ENCODE data around the gene ZNF81. TPM values are rescaled to one million over a fixed set of nuclear protein-coding genes. Genes with fewer than 3 reads are reported as not detected.
"Not testable (repeated sequence)": the region's sequence is repeated elsewhere in the genome, so short reads cannot be mapped to it uniquely, and the experiment has no call there.

The ZNF81 gene
- polyA plus RNA-seq, 2 donors = 0.65 to 0.86 TPM

- H3K9me3 ChIP-seq (ENCODE audit: control insufficient read depth in 2 of 2, insufficient read depth in 1 of 2, low read depth in 1 of 2, low read length in 1 of 2) = no peaks in the 10 kb centered on the region
- no peak overlapping the region for H3K4me3 ChIP-seq (ENCODE audit: low read depth in 1 of 2, low read length in 2 of 2)
- H3K36me3 ChIP-seq (ENCODE audit: control insufficient read depth in 2 of 2, insufficient read depth in 2 of 2, low read length in 1 of 2) = no peaks in the 10 kb centered on the region
- no peaks in the 10 kb centered on the region for H3K4me1 ChIP-seq (ENCODE audit: control insufficient read depth in 2 of 2, insufficient read depth in 2 of 2, low read length in 1 of 2)
- H3K27me3 ChIP-seq (ENCODE audit: control insufficient read depth in 1 of 2, insufficient read depth in 2 of 2, low read length in 2 of 2) = no peaks in the 10 kb centered on the region
- H3K27ac ChIP-seq (ENCODE audit: low read depth in 2 of 2, low read length in 1 of 2) = no peak overlapping the region
These were observed 61.3 kb downstream of the ZNF81 start for GRCh38 chrX:47898024-47898423.

- Histone ChIP-seq H3K27ac (ENCODE audit: low read depth in 2 of 2, low read length in 1 of 2) (no peak overlapping the region), H3K9me3 (ENCODE audit: control insufficient read depth in 2 of 2, insufficient read depth in 1 of 2, low read depth in 1 of 2, low read length in 1 of 2) (no peaks in the 10 kb centered on the region), H3K4me3 (ENCODE audit: low read depth in 1 of 2, low read length in 2 of 2) (no peak overlapping the region), H3K27me3 (ENCODE audit: control insufficient read depth in 1 of 2, insufficient read depth in 2 of 2, low read length in 2 of 2) (no peaks in the 10 kb centered on the region), H3K36me3 (ENCODE audit: control insufficient read depth in 2 of 2, insufficient read depth in 2 of 2, low read length in 1 of 2) (no peaks in the 10 kb centered on the region), H3K4me1 (ENCODE audit: control insufficient read depth in 2 of 2, insufficient read depth in 2 of 2, low read length in 1 of 2) (no peaks in the 10 kb centered on the region)
- WGBS, 2 donors = 75 to 83% methylated on average over 4 of the region's 4 CpGs
These were observed 64.1 kb downstream of the ZNF81 start for GRCh38 chrX:47900833-47901232.

GRCh38 chrX:47902161-47902560 lies 65.5 kb downstream of the ZNF81 start:
- H3K27me3 ChIP-seq (ENCODE audit: control insufficient read depth in 1 of 2, insufficient read depth in 2 of 2, low read length in 2 of 2) = no peaks in the 10 kb centered on the region
- no peaks in the 10 kb centered on the region for H3K9me3 ChIP-seq (ENCODE audit: control insufficient read depth in 2 of 2, insufficient read depth in 1 of 2, low read depth in 1 of 2, low read length in 1 of 2)
- no peak overlapping the region for H3K27ac ChIP-seq (ENCODE audit: low read depth in 2 of 2, low read length in 1 of 2)
- no peak overlapping the region for H3K4me3 ChIP-seq (ENCODE audit: low read depth in 1 of 2, low read length in 2 of 2)
- no peaks in the 10 kb centered on the region for H3K36me3 ChIP-seq (ENCODE audit: control insufficient read depth in 2 of 2, insufficient read depth in 2 of 2, low read length in 1 of 2)
- 81 to 96% methylated on average over 2 of the region's 2 CpGs for WGBS, 2 donors
- H3K4me1 ChIP-seq (ENCODE audit: control insufficient read depth in 2 of 2, insufficient read depth in 2 of 2, low read length in 1 of 2) = no peaks in the 10 kb centered on the region

- Histone ChIP-seq H3K4me1 (ENCODE audit: control insufficient read depth in 2 of 2, insufficient read depth in 2 of 2, low read length in 1 of 2) (no peaks in the 10 kb centered on the region), H3K9me3 (ENCODE audit: control insufficient read depth in 2 of 2, insufficient read depth in 1 of 2, low read depth in 1 of 2, low read length in 1 of 2) (peaks cover 2 to 7% of the 10 kb centered on the region in 2 donors), H3K27ac (ENCODE audit: low read depth in 2 of 2, low read length in 1 of 2) (no peak overlapping the region), H3K4me3 (ENCODE audit: low read depth in 1 of 2, low read length in 2 of 2) (no peak overlapping the region), H3K36me3 (ENCODE audit: control insufficient read depth in 2 of 2, insufficient read depth in 2 of 2, low read length in 1 of 2) (no peaks in the 10 kb centered on the region), H3K27me3 (ENCODE audit: control insufficient read depth in 1 of 2, insufficient read depth in 2 of 2, low read length in 2 of 2) (no peaks in the 10 kb centered on the region)
- WGBS, 2 donors = 77 to 97% methylated on average over 2 of the region's 2 CpGs
These were observed 79.3 kb downstream of the ZNF81 start for GRCh38 chrX:47915886-47916493.

- H3K36me3 ChIP-seq (ENCODE audit: control insufficient read depth in 2 of 2, insufficient read depth in 2 of 2, low read length in 1 of 2) = no peaks in the 10 kb centered on the region
- WGBS, 2 donors = 83 to 100% methylated on average over 1 of the region's 1 CpG
- H3K27ac ChIP-seq (ENCODE audit: low read depth in 2 of 2, low read length in 1 of 2) = no peak overlapping the region
- H3K27me3 ChIP-seq (ENCODE audit: control insufficient read depth in 1 of 2, insufficient read depth in 2 of 2, low read length in 2 of 2) = no peaks in the 10 kb centered on the region
- no peaks in the 10 kb centered on the region for H3K4me1 ChIP-seq (ENCODE audit: control insufficient read depth in 2 of 2, insufficient read depth in 2 of 2, low read length in 1 of 2)
- H3K4me3 ChIP-seq (ENCODE audit: low read depth in 1 of 2, low read length in 2 of 2) = no peak overlapping the region
- H3K9me3 ChIP-seq (ENCODE audit: control insufficient read depth in 2 of 2, insufficient read depth in 1 of 2, low read depth in 1 of 2, low read length in 1 of 2) = peaks cover 2 to 7% of the 10 kb centered on the region in 2 donors
These were observed 81.6 kb downstream of the ZNF81 start for GRCh38 chrX:47918274-47918673.

- 88 to 95% methylated on average over 2 of the region's 2 CpGs for whole genome bisulfite sequencing, 2 donors
- H3K36me3 ChIP-seq (ENCODE audit: control insufficient read depth in 2 of 2, insufficient read depth in 2 of 2, low read length in 1 of 2) = no peaks in the 10 kb centered on the region
- H3K4me1 ChIP-seq (ENCODE audit: control insufficient read depth in 2 of 2, insufficient read depth in 2 of 2, low read length in 1 of 2) = no peaks in the 10 kb centered on the region
- H3K27ac ChIP-seq (ENCODE audit: low read depth in 2 of 2, low read length in 1 of 2) = no peak overlapping the region
- H3K9me3 ChIP-seq (ENCODE audit: control insufficient read depth in 2 of 2, insufficient read depth in 1 of 2, low read depth in 1 of 2, low read length in 1 of 2) = no peaks in the 10 kb centered on the region
- H3K4me3 ChIP-seq (ENCODE audit: low read depth in 1 of 2, low read length in 2 of 2) = no peak overlapping the region
- H3K27me3 ChIP-seq (ENCODE audit: control insufficient read depth in 1 of 2, insufficient read depth in 2 of 2, low read length in 2 of 2) = peaks cover 0 to 2% of the 10 kb centered on the region in 2 donors
These were observed 90.5 kb downstream of the ZNF81 start for GRCh38 chrX:47927212-47927611.

GRCh38 chrX:47931970-47932369 lies 95.3 kb downstream of the ZNF81 start:
- H3K4me3 ChIP-seq (ENCODE audit: low read depth in 1 of 2, low read length in 2 of 2) = not testable (repeated sequence)
- whole genome bisulfite sequencing, 2 donors = 78 to 88% methylated on average over 3 of the region's 3 CpGs

GRCh38 chrX:47933946-47934345 lies 97.2 kb downstream of the ZNF81 start:
- H3K9me3 ChIP-seq (ENCODE audit: control insufficient read depth in 2 of 2, insufficient read depth in 1 of 2, low read depth in 1 of 2, low read length in 1 of 2) = no peaks in the 10 kb centered on the region
- H3K27ac ChIP-seq (ENCODE audit: low read depth in 2 of 2, low read length in 1 of 2) = no peak overlapping the region
- no peaks in the 10 kb centered on the region for H3K27me3 ChIP-seq (ENCODE audit: control insufficient read depth in 1 of 2, insufficient read depth in 2 of 2, low read length in 2 of 2)
- no peak overlapping the region for H3K4me3 ChIP-seq (ENCODE audit: low read depth in 1 of 2, low read length in 2 of 2)
- 55 to 56% methylated on average over 5 of the region's 5 CpGs for WGBS, 2 donors
- H3K36me3 ChIP-seq (ENCODE audit: control insufficient read depth in 2 of 2, insufficient read depth in 2 of 2, low read length in 1 of 2) = no peaks in the 10 kb centered on the region
- H3K4me1 ChIP-seq (ENCODE audit: control insufficient read depth in 2 of 2, insufficient read depth in 2 of 2, low read length in 1 of 2) = no peaks in the 10 kb centered on the region

More at GRCh38 chrX:47931970-47932369, 95.3 kb downstream of the ZNF81 start:
- not testable (repeated sequence) for H3K27me3 ChIP-seq (ENCODE audit: control insufficient read depth in 1 of 2, insufficient read depth in 2 of 2, low read length in 2 of 2); H3K27ac ChIP-seq (ENCODE audit: low read depth in 2 of 2, low read length in 1 of 2); H3K4me1 ChIP-seq (ENCODE audit: control insufficient read depth in 2 of 2, insufficient read depth in 2 of 2, low read length in 1 of 2); H3K36me3 ChIP-seq (ENCODE audit: control insufficient read depth in 2 of 2, insufficient read depth in 2 of 2, low read length in 1 of 2); H3K9me3 ChIP-seq (ENCODE audit: control insufficient read depth in 2 of 2, insufficient read depth in 1 of 2, low read depth in 1 of 2, low read length in 1 of 2)

- Histone ChIP-seq H3K27ac (ENCODE audit: low read depth in 2 of 2, low read length in 1 of 2) (no peak overlapping the region), H3K36me3 (ENCODE audit: control insufficient read depth in 2 of 2, insufficient read depth in 2 of 2, low read length in 1 of 2) (no peaks in the 10 kb centered on the region), H3K27me3 (ENCODE audit: control insufficient read depth in 1 of 2, insufficient read depth in 2 of 2, low read length in 2 of 2) (no peaks in the 10 kb centered on the region), H3K9me3 (ENCODE audit: control insufficient read depth in 2 of 2, insufficient read depth in 1 of 2, low read depth in 1 of 2, low read length in 1 of 2) (no peaks in the 10 kb centered on the region), H3K4me1 (ENCODE audit: control insufficient read depth in 2 of 2, insufficient read depth in 2 of 2, low read length in 1 of 2) (no peaks in the 10 kb centered on the region), H3K4me3 (ENCODE audit: low read depth in 1 of 2, low read length in 2 of 2) (no peak overlapping the region)
- 30 to 43% methylated on average over 14 to 15 of the region's 15 CpGs for WGBS, 2 donors
These were observed 99.7 kb downstream of the ZNF81 start for GRCh38 chrX:47936224-47936939.

- H3K27ac ChIP-seq (ENCODE audit: low read depth in 2 of 2, low read length in 1 of 2) = no peak overlapping the region
These were observed 100.2 kb downstream of the ZNF81 start for GRCh38 chrX:47936940-47937317.

More at GRCh38 chrX:47936940-47937317, 100.2 kb downstream of the ZNF81 start:
- no peaks in the 10 kb centered on the region for H3K9me3 ChIP-seq (ENCODE audit: control insufficient read depth in 2 of 2, insufficient read depth in 1 of 2, low read depth in 1 of 2, low read length in 1 of 2)
- H3K4me1 ChIP-seq (ENCODE audit: control insufficient read depth in 2 of 2, insufficient read depth in 2 of 2, low read length in 1 of 2) = no peaks in the 10 kb centered on the region
- H3K4me3 ChIP-seq (ENCODE audit: low read depth in 1 of 2, low read length in 2 of 2) = no peak overlapping the region
- H3K36me3 ChIP-seq (ENCODE audit: control insufficient read depth in 2 of 2, insufficient read depth in 2 of 2, low read length in 1 of 2) = no peaks in the 10 kb centered on the region
- no peaks in the 10 kb centered on the region for H3K27me3 ChIP-seq (ENCODE audit: control insufficient read depth in 1 of 2, insufficient read depth in 2 of 2, low read length in 2 of 2)
- WGBS, 2 donors = 61 to 70% methylated on average over 3 of the region's 3 CpGs
